Adrenal gland (tissue), 12 donors: ENCODE data around the gene NFYC. TPM values are rescaled to one million over a fixed set of nuclear protein-coding genes. Genes with fewer than 3 reads are reported as not detected.

Experiments used
- DNase-seq, 7 donors: peaks; one replicate each; pipeline ENCODE4 v3.0.0-alpha.2; 2019 to 2020
- H3K27ac ChIP-seq, 5 donors: fragments of 200-600 bp; sonication (generic) in 4 of 5; 1 replicate in 3 of 5; 2 replicates in 2 of 5; pipeline versions ENCODE4 v1.5.1 to v1.8.0; 2016 to 2020; ENCODE audit warnings: mild to moderate bottlenecking in 1 of 5
- H3K27me3 ChIP-seq: fragments of 200-600 bp; 2 replicates; pipeline ENCODE4 v1.8.0; 2021
- H3K36me3 ChIP-seq, 2 donors: fragments of 200-600 bp; replicated peaks in 1 of 2; 1 replicate in 1 of 2; 2 replicates in 1 of 2; pipeline versions ENCODE4 v1.5.1 to v1.8.0; 2018 to 2022
- H3K4me1 ChIP-seq, 2 donors: fragments of 200-600 bp; replicated peaks in 1 of 2; 1 replicate in 1 of 2; 2 replicates in 1 of 2; pipeline versions ENCODE4 v1.5.1 to v1.8.0; 2018 to 2021
- H3K4me3 ChIP-seq, 4 donors: fragments of 200-600 bp; sonication (generic) in 3 of 4; one replicate each; pipeline ENCODE4 v1.5.1; 2016 to 2018
- H3K9me3 ChIP-seq, 3 donors: fragments of 200-600 bp; sonication (generic) in 1 of 3; replicated peaks in 1 of 3; 1 replicate in 2 of 3; 2 replicates in 1 of 3; pipeline versions ENCODE4 v1.5.1 to v1.8.0; 2016 to 2021
- CTCF ChIP-seq, 6 experiments: fragments of 450-650 bp in 4 of 6; fragments of 200-600 bp in 2 of 6; sonication (generic) in 1 of 6; IDR thresholded peaks; 1 replicate in 5 of 6; 2 replicates in 1 of 6; pipeline versions ENCODE4 v1.5.1 to v1.8.0; 2016 to 2021; ENCODE audit warnings: antibody characterized with exemption in 6 of 6, mild to moderate bottlenecking in 2 of 6, moderate library complexity in 1 of 6
- POLR2A ChIP-seq, 2 donors: fragments of 450-650 bp; IDR thresholded peaks; one replicate each; pipeline ENCODE4 v1.6.1; 2017; ENCODE audit warnings: antibody characterized with exemption in 2 of 2, mild to moderate bottlenecking in 2 of 2, moderate library complexity in 1 of 2
- WGBS, 4 donors: extraction: QIAGEN DNeasy Blood & Tissue Kit in 2 of 4; methylation state at CpG; one replicate each; pipeline versions ENCODE4 v1.1.5 to v1.1.7; 2013 to 2017; 5-methylcytosine and 5-hydroxymethylcytosine counted together
- intact Hi-C, 2 donors: fragments of 100-400 bp; cut with DNase I; formaldehyde crosslinking; loops; one replicate each; pipeline versions ENCODE4 v1.14.1 to v1.15.0; 2022 to 2023
- polyA plus RNA-seq, 3 donors: library from polyadenylated mRNA; stranded (reverse); fragments of 200-250 nt in 2 of 3; fragments of 350-450 nt in 1 of 3; fragmentation: Illumina TruSeq in 1 of 3; extraction: RNeasy Lipid Tissue Mini Kit (QIAGEN cat#74804) in 1 of 3; gene quantifications; one replicate each; pipeline ENCODE4 v1.2.3, GENCODE V29; 2013 to 2014
- total RNA-seq, 9 donors: library from RNA; depleted of rRNA in 4 of 9; stranded (reverse); fragments of >200 nt in 4 of 9; fragments of 120-200 nt in 1 of 9; fragmentation: NEBNext Ultra II Directional in 1 of 9; extraction: Animal tissue kit (Norgen Biotek cat#: 25700) in 1 of 9; gene quantifications; one replicate each; pipeline versions ENCODE4 v1.1.0 to v1.2.4, GENCODE V29; 2013 to 2023
- donor health status: healthy with polysubstance abuse.
- donor health status: Bipolar disorder and iron deficiency.
- donor health status: DM: yes; HTN: yes; CAD: no.
- donor health status: DM: no; HTN: no; CAD: no.
- donor health status: DM: no; HTN: no; CAD: no.
- donor health status: DM: yes; HTN: yes; CAD: no.

Gene NFYC
- total and polyA plus RNA-seq, 12 donors, result 35.9 to 73.8 (median 51.2) TPM

GRCh38 chr1:40657046-40657445 is 34.5 kb upstream of the NFYC start:
- no peaks in the 10 kb centered on the region for H3K4me1 ChIP-seq
- H3K4me3 ChIP-seq, result no peak overlapping the region
- no peak for TF ChIP-seq POLR2A (IDR thresholded peaks at IDR 0.05)
- H3K36me3 ChIP-seq, result no peaks in the 10 kb centered on the region
- no peaks in the 10 kb centered on the region for H3K9me3 ChIP-seq
- WGBS, 4 donors, result 78 to 95% (median 89%) methylated on average over 7 of the region's 7 CpGs
- no peaks in the 10 kb centered on the region for H3K27me3 ChIP-seq
- no peak overlapping the region for H3K27ac ChIP-seq
- intact Hi-C loops, result no loop called here
- DNase-seq, result no peak

DNA sequence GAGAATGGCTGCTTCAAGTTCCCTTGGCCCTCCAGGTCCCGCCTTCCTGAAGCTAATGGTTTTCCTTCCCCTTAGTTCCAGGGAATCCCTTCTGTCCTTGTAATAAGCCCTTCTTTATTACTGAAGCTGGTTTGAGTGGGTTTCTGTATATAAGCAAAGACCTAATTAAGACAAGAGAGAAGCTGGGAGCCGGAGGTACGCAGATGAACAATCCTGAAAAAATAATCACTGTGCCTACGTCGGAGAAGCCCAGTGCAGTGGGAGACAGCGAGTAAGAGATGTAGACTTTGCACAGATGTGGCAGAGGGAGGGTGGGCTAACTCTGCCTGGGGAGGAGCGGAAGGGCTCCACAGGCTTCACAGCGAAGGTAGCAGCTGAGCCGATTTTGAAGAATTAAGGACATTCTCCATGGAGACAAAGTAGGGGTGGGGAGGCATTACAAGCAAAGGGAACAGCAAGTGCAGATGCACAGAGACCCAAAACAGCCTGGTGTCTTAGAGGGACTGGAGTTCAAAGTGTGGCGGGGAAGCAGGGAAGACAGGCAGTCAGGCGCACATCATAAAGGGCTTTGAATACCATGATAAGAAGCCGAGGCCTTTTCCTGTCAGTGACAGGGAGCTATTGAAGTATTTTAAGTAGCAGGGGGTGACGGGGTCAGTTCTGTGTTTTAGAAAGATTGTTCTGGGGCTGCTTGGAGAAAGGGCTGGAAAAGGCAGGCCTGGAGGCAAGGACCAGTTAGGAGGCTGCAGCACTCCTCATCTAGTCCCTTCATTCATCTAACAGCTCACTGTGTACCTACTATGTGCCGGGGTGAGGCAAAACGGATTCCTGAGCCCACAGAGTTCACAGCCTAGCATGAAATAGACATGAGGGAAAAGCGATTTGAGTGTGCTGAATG is 32.5 kb upstream of the NFYC start:
- 76 to 85% (median 81%) methylated on average over 16 of the region's 16 CpGs for WGBS, 4 donors
- TF ChIP-seq POLR2A (IDR thresholded peaks at IDR 0.05), result no peak
- TF ChIP-seq CTCF (IDR thresholded peaks at IDR 0.05), result no peak
- no peaks in the 10 kb centered on the region for H3K4me1 ChIP-seq
- DNase-seq, result no peak
- no peak overlapping the region for H3K27ac ChIP-seq
- intact Hi-C loops, result no loop called here
- H3K27me3 ChIP-seq, result no peaks in the 10 kb centered on the region
- H3K9me3 ChIP-seq, result no peaks in the 10 kb centered on the region
- no peaks in the 10 kb centered on the region for H3K36me3 ChIP-seq
- H3K4me3 ChIP-seq, result no peak overlapping the region

DNA sequence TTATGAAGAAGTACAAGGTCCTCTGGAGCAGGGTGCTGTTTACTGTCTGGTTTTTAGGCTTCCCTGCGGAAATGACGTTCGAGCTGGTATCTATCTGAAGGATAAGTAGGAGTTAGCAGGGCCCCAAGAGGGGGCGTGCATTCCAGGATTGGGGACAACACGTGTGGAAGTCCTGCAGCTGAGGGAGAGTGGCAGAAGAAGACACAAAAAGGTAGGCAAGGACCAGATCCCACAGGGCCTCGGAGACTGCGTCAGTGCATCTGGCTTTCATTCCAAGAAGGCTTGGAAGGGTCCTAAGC is 31.9 kb upstream of the NFYC start:
- Histone ChIP-seq H3K27ac (no peak overlapping the region), H3K9me3 (no peaks in the 10 kb centered on the region), H3K36me3 (no peaks in the 10 kb centered on the region), H3K27me3 (no peaks in the 10 kb centered on the region), H3K4me3 (no peak overlapping the region), H3K4me1 (no peaks in the 10 kb centered on the region)
- intact Hi-C loops, result no loop called here
- no peak for TF ChIP-seq CTCF (IDR thresholded peaks at IDR 0.05)
- 64 to 78% (median 77%) methylated on average over 7 of the region's 7 CpGs for WGBS, 4 donors
- DNase-seq, result no peak

DNA sequence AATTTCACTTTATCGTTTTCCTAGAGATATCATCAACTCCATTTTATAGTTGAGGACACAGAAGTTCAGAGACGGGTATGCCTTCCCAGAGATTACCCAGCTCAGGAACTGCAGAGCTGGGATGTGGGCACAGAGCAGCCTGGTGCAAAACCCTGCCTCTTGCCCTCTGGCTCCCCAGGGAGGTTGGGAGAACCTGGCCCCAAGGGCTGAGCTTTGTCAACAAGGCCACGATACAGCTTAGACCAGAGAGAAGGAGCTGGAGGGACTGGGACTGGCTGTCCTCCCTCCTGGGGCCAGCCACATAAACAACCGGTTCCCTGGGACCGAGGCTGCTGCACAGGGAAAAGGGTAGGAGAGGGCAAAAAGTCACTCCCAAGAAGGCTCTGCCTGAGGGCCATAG is 29.8 kb upstream of the NFYC start:
- TF ChIP-seq CTCF (IDR thresholded peaks at IDR 0.05), result no peak
- TF ChIP-seq POLR2A (IDR thresholded peaks at IDR 0.05), result no peak
- intact Hi-C loops, result loop anchor here in 1 of 2 donors (10.0 kb wide), 1 partner anchor 47 kb away; no protein-coding TSS in a partner anchor
- no peak for DNase-seq

GRCh38 chr1:40662151-40662550 is 29.4 kb upstream of the NFYC start:
- Histone ChIP-seq H3K4me1 (peaks cover 7 to 8% of the 10 kb centered on the region in 2 donors), H3K27ac (no peak overlapping the region), H3K4me3 (no peak overlapping the region), H3K36me3 (no peaks in the 10 kb centered on the region), H3K9me3 (no peaks in the 10 kb centered on the region), H3K27me3 (no peaks in the 10 kb centered on the region)
- intact Hi-C loops, result loop anchor here in 1 of 2 donors (10.0 kb wide), 1 partner anchor 47 kb away; no protein-coding TSS in a partner anchor
- 67 to 83% (median 77%) methylated on average over 6 of the region's 6 CpGs for WGBS, 4 donors
- no peak for DNase-seq
- TF ChIP-seq POLR2A (IDR thresholded peaks at IDR 0.05), result no peak
- TF ChIP-seq CTCF (IDR thresholded peaks at IDR 0.05), result no peak

More for the DNA sequence above, 29.8 kb upstream of the NFYC start:
- Histone ChIP-seq H3K9me3 (no peaks in the 10 kb centered on the region), H3K27ac (no peak overlapping the region), H3K27me3 (no peaks in the 10 kb centered on the region), H3K4me3 (no peak overlapping the region), H3K4me1 (peaks cover 7 to 8% of the 10 kb centered on the region in 2 donors), H3K36me3 (no peaks in the 10 kb centered on the region)
- WGBS, 4 donors, result 79 to 86% (median 82%) methylated on average over 2 to 5 of the region's 5 CpGs
